AG04449 (cell line): ENCODE results near the gene PAX3.

Experiments
- CTCF ChIA-PET: fragments of 350-600 bp; formaldehyde crosslinking; extraction: SDS; loops from one replicate; lab custom pipeline; 2021; ENCODE audit warnings: antibody characterized with exemption; lab: Yijun Ruan, JAX
- POLR2A ChIA-PET: fragments of 400-600, 350-600 bp; formaldehyde crosslinking; extraction: SDS; loops from one replicate; lab custom pipeline; 2020; ENCODE audit warnings: antibody characterized with exemption, inconsistent platforms; lab: Yijun Ruan, JAX
- DNase-seq: peaks from one replicate; pipeline ENCODE4 v3.0.0-alpha.2; 2010; ENCODE audit warnings: low read depth, low spot score
- H3K4me3 ChIP-seq: 2 replicates; pipeline ENCODE4 v1.5.1; 2011; ENCODE audit warnings: low read depth, mild to moderate bottlenecking, control low read depth, low read length
- CTCF ChIP-seq: IDR thresholded peaks from one replicate; pipeline ENCODE4 v1.5.1; 2011; ENCODE audit warnings: mild to moderate bottlenecking, moderate library complexity, low read length, control low read depth, inconsistent platforms; ENCODE audit not compliant: insufficient read depth; ENCODE audit errors: missing control alignments

PAX3 gene

GRCh38 chr2:222290736-222291484 lies 7.9 kb downstream of the PAX3 start:
- no peak for TF ChIP-seq CTCF
- CTCF ChIA-PET = no interaction called here
- DNase-seq = no peak
- H3K4me3 ChIP-seq = peak overlapping the region; percentile 47
- POLR2A ChIA-PET = no interaction called here

- no peak for TF ChIP-seq CTCF
- CTCF ChIA-PET = no interaction called here
These were observed 8.4 kb downstream of the PAX3 start for GRCh38 chr2:222290401-222290735.

GRCh38 chr2:222289278-222290160 lies 9.3 kb downstream of the PAX3 start:
- no peak for TF ChIP-seq CTCF
- CTCF ChIA-PET = no interaction called here
- no peak overlapping the region for H3K4me3 ChIP-seq
- POLR2A ChIA-PET = interaction anchor here (0.7 kb wide), 1 partner anchor 24 kb away, joined by 3 read pairs; no protein-coding TSS in a partner anchor
- no peak for DNase-seq

More at GRCh38 chr2:222290401-222290735, 8.4 kb downstream of the PAX3 start:
- H3K4me3 ChIP-seq = no peak overlapping the region
- no peak for DNase-seq
- POLR2A ChIA-PET = no interaction called here

DNA sequence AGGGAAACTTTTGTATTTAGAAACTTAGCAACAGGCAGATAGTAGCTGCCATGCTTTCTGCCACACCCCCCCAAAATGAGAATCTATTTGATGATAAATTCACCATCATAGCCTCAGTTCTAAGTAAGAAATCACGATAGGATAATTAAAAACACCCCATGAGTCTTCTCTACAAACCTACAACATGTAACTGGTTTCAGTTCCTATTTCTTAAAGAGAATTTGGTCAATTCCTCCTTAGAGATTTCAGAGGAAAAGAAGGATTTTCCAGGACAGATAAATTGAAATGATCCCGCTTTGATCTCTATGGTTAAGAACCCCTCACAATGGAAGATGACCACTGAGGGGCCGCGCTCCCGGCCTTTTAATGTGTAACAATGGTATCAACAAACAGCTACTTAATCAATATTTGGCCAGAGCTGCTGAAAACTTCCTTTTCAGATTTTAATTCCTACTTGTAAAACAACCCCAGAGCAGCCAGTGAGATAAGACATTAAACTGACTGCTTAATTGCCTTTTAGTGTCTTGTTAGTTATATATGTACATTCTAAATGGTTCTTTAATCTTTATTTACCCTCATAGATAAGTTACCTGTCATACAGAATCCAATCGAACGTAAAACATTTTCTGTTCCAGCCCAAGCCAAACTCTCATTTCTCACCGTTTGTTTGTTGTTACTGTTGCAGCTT lies 10.1 kb downstream of the PAX3 start:
- POLR2A ChIA-PET = no interaction called here
- no peak overlapping the region for H3K4me3 ChIP-seq
- CTCF ChIA-PET = no interaction called here
- DNase-seq = no peak
- TF ChIP-seq CTCF = no peak

DNA sequence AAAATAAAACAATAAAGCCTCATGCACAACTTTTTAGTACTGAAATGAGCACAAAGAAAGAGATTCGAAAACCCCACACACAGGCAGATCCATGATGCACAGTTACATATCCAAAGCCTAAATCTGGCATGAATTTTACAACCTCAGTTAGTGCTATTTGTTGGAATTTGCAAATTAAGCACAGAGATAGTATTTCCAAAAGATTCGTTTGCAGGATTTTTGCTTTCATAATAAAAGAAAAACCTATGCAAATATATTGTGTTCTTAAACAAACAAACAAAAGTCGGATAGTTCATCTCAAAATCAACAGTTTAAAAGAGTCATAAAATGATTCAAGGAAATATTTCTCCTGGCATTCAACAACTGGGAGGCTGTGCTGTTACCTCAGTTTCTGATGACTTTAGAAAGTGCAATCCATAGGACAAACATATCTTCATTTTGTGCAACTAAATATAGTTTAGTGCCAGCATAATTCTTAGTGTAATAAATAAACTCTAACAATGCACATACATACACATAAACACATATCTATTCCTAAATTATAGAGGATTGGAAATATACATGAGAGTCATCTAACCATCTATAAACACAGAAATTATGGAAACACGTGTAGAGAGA lies 10.8 kb downstream of the PAX3 start:
- ChIA-PET CTCF (no interaction called here), POLR2A (no interaction called here)
- DNase-seq = no peak
- H3K4me3 ChIP-seq = no peak overlapping the region
- no peak for TF ChIP-seq CTCF
